Uterus (tissue), 4 donors: Measurements from ENCODE around the gene S100B. TPM values are rescaled to one million over a fixed set of nuclear protein-coding genes. Genes with fewer than 3 reads are reported as not detected.

Experiments used
- DNase-seq, 2 donors: peaks; one replicate each; pipeline ENCODE4 v3.0.0-alpha.2; 2019 to 2020
- H3K27ac ChIP-seq, 2 donors: fragments of 200-600 bp; sonication (generic); 1 replicate in 1 of 2; 2 replicates in 1 of 2; pipeline ENCODE4 v1.5.1; 2016 to 2018
- H3K27me3 ChIP-seq, 2 donors: fragments of 200-600 bp; sonication (generic); one replicate each; pipeline ENCODE4 v1.5.1; 2018 to 2019; ENCODE audit warnings: control low read depth in 1 of 2
- H3K36me3 ChIP-seq, 2 donors: fragments of 200-600 bp; sonication (generic); one replicate each; pipeline ENCODE4 v1.5.1; 2019; ENCODE audit warnings: control low read depth in 1 of 2
- H3K4me1 ChIP-seq, 2 donors: fragments of 200-600 bp; sonication (generic); one replicate each; pipeline ENCODE4 v1.5.1; 2018 to 2019; ENCODE audit warnings: control low read depth in 1 of 2
- H3K4me3 ChIP-seq, 2 donors: fragments of 200-600 bp; sonication (generic); 1 replicate in 1 of 2; 2 replicates in 1 of 2; pipeline ENCODE4 v1.5.1; 2018 to 2019; ENCODE audit warnings: mild to moderate bottlenecking in 1 of 2
- H3K9me3 ChIP-seq, 2 donors: fragments of 200-600 bp; sonication (generic); one replicate each; pipeline ENCODE4 v1.5.1; 2019; ENCODE audit warnings: control low read depth in 1 of 2
- POLR2A ChIP-seq, 2 donors: fragments of 450-650 bp; IDR thresholded peaks; one replicate each; pipeline ENCODE4 v1.6.1; 2016; ENCODE audit warnings: antibody characterized with exemption in 2 of 2, mild to moderate bottlenecking in 1 of 2, moderate library complexity in 1 of 2
- intact Hi-C: fragments of 100-400 bp; cut with DNase I; formaldehyde crosslinking; loops from one replicate; pipeline ENCODE4 v1.15.1; 2023; ENCODE audit warnings: low total_unique reads
- total RNA-seq, 4 donors: library from RNA; depleted of rRNA in 3 of 4; stranded (reverse); fragments of >200 nt in 3 of 4; gene quantifications; one replicate each; pipeline versions ENCODE4 v1.1.0 to v1.2.4, GENCODE V29; 2014 to 2023
- TF ChIP-seq, protein P1 (sequence below), 4 experiments: fragments of 200-600 bp in 2 of 4; fragments of 450-650 bp in 2 of 4; sonication (generic) in 2 of 4; IDR thresholded peaks; one replicate each; pipeline ENCODE4 v1.5.1; 2016 to 2019; ENCODE audit warnings: antibody characterized with exemption in 4 of 4, mild to moderate bottlenecking in 2 of 4, moderate library complexity in 1 of 4
- donor health status: DM: yes; HTN: yes; CAD: no.

The S100B gene
- total RNA-seq, 4 donors from 2014 or later: 1.8 to 18.2 TPM; not detected in 2

DNA sequence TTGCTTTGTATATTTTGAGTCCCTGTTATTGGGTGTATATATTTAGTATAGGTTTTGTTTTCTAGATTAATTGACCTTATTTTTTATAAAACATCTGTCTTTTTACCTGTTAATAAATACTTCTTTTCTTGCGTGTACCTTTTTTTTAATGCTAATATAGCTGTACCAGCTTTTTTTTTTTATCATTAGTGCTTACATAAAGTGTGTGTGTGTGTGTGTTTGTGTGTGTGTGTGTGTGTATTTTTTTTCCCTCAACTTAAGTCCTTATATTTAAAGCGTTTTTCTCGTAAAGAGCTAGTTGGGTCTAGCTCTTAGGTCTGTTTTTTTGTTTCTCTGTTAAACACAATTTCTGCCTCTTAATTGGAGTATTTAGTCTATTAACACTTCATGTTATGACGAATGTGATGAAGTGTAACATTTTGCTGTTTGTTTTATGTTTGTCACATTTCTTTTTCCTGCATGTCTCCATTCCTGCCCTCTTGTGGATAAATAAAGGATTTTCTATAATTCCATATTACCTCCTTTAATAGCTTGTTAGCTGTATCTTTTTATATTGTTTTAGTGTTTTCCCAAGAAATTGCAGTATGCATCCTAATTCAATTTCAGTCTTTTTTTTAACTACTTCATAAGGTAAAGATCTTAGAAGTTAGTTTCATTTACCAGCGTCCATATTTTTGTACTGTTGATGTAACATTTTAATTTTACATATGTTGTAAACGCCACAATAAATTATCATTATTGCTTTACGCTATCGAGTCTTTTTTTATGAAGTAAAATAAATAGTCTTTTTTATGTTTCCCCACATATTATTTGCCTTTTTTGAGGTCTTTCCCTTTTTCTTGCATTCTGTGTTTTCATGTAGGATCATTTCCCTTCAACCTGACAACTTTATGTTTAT lies 34.9 kb upstream of the S100B start:
- no peak overlapping the region for H3K27ac ChIP-seq
- intact Hi-C loops: no loop called here
- no peaks in the 10 kb centered on the region for H3K36me3 ChIP-seq
- H3K27me3 ChIP-seq: no peaks in the 10 kb centered on the region
- H3K4me3 ChIP-seq: no peak overlapping the region
- peaks cover 0 to 14% of the 10 kb centered on the region in 2 donors for H3K4me1 ChIP-seq
- TF ChIP-seq, protein P1, sequence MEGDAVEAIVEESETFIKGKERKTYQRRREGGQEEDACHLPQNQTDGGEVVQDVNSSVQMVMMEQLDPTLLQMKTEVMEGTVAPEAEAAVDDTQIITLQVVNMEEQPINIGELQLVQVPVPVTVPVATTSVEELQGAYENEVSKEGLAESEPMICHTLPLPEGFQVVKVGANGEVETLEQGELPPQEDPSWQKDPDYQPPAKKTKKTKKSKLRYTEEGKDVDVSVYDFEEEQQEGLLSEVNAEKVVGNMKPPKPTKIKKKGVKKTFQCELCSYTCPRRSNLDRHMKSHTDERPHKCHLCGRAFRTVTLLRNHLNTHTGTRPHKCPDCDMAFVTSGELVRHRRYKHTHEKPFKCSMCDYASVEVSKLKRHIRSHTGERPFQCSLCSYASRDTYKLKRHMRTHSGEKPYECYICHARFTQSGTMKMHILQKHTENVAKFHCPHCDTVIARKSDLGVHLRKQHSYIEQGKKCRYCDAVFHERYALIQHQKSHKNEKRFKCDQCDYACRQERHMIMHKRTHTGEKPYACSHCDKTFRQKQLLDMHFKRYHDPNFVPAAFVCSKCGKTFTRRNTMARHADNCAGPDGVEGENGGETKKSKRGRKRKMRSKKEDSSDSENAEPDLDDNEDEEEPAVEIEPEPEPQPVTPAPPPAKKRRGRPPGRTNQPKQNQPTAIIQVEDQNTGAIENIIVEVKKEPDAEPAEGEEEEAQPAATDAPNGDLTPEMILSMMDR (IDR thresholded peaks at IDR 0.05): peak in 3 of 4 experiments; percentile 13 to 33 (median 18)
- no peak for TF ChIP-seq POLR2A (IDR thresholded peaks at IDR 0.05)
- no peaks in the 10 kb centered on the region for H3K9me3 ChIP-seq
- DNase-seq: no peak

DNA sequence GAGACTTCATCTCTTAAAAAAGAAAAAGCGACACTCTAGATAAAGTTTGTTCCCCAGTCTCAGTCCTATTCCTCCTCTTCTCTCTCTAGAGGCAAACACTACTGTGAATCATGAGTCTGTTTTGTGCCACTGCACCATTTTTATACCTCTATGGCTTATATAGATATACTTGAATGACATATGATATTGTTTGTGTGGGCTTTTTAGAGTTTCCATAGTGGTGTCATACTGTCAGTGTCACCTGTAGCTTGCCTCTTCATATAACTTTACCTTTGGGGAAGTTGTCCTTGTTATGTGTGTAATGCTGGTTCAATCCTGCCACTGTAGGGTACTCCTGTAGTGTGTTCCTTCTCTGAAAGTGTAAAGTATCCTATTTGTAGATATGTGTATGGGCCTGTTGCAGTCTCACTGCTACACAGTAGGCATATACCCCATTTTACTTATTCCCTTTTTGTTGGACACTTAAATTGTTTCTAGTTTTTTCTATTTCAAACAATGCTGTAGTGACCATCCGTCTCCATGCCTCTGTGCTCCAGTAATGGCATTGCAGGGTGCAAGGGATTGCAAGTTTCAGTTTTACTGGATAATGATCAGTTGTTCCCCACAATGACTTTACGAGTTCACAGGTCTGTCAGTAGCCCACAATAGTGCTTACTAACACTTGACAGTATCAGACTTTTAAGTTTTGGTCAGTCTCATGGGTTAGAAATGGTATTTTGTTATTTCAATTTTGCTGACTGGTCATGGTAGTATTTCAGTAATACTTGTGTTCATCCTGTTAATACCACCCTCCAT lies 33.3 kb upstream of the S100B start:
- TF ChIP-seq, protein P1 (IDR thresholded peaks at IDR 0.05): no peak
- no peak for TF ChIP-seq POLR2A (IDR thresholded peaks at IDR 0.05)
- H3K9me3 ChIP-seq: no peaks in the 10 kb centered on the region
- H3K4me1 ChIP-seq: peaks cover 0 to 14% of the 10 kb centered on the region in 2 donors
- no peaks in the 10 kb centered on the region for H3K36me3 ChIP-seq
- DNase-seq: no peak
- peak overlapping the region in 1 of 2 donors; percentile 11 for H3K27ac ChIP-seq
- H3K4me3 ChIP-seq: no peak overlapping the region
- intact Hi-C loops: no loop called here
- no peaks in the 10 kb centered on the region for H3K27me3 ChIP-seq

DNA sequence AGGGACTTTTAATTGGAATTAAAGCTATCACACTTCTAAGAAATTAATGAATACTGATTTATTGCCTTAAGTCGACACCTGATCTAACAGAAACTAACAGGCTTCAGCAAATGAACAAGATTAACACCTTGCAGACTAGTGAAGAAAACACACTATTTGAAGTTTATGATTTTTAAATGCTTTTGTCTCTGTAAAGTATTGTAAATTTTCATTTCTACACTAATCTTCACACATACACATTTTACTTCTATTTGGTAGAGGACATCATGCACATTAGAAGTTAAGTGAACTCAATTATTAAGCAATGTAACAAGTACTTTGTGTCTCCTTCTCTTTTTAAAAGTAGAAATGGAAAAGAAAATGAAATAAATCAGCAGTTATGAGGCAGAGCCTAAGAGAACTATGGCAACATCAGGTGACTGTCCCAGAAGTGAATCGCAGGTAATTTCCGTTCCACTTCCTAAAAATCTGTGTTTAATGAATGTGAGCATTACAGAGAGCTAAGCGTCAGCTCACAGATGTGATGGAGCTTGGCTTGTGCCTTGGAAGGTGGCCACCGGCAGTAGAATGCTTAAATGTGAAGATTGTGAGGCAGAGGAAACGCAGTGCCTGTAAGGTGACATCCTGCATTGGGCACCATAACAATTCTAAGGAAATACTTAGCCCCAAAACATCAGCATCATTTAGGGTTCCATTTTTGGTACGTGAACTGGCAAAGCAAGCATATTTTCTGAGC lies 31.8 kb upstream of the S100B start:
- Histone ChIP-seq H3K27ac (no peak overlapping the region), H3K36me3 (no peaks in the 10 kb centered on the region), H3K4me3 (peak overlapping the region in 1 of 2 donors; percentile 94), H3K9me3 (no peaks in the 10 kb centered on the region), H3K27me3 (no peaks in the 10 kb centered on the region), H3K4me1 (peaks cover 0 to 14% of the 10 kb centered on the region in 2 donors)
- no peak for TF ChIP-seq POLR2A (IDR thresholded peaks at IDR 0.05)
- TF ChIP-seq, protein P1 (IDR thresholded peaks at IDR 0.05): no peak
- intact Hi-C loops: no loop called here
- no peak for DNase-seq

DNA sequence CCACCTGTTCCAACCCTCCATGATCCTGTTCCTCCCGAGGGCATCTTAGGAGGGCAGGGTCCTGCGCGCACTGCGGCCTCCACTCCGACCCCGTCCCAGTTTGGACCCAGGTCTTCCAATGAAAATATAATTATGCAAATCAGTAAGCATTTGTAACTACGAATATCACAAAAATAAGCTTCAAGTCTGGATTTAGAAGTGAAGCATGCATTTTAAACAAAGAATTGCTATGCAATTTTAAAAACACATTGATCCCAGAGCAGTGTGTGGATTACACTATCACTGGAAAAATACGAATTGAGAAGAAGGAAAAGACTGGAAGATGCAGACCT lies 31.3 kb upstream of the S100B start:
- Histone ChIP-seq H3K4me1 (peaks cover 0 to 14% of the 10 kb centered on the region in 2 donors), H3K9me3 (no peaks in the 10 kb centered on the region), H3K27ac (peak overlapping the region; percentile 99), H3K36me3 (no peaks in the 10 kb centered on the region), H3K27me3 (no peaks in the 10 kb centered on the region), H3K4me3 (peak overlapping the region; percentile 86 to 94)
- no peak for DNase-seq
- intact Hi-C loops: no loop called here
- TF ChIP-seq, protein P1 (IDR thresholded peaks at IDR 0.05): no peak
- TF ChIP-seq POLR2A (IDR thresholded peaks at IDR 0.05): no peak
